Astrocyte (in vitro differentiated cells and primary cell): ENCODE data around the gene MOB3B. TPM values are rescaled to one million over a fixed set of nuclear protein-coding genes. Genes with fewer than 3 reads are reported as not detected.
A peak's percentile ranks its signal among the peaks of the same experiment; 100 is the strongest.
"Not testable (repeated sequence)": the region's sequence is repeated elsewhere in the genome, so short reads cannot be mapped to it uniquely, and the experiment has no call there.

Experiments used
- DNase-seq: peaks from one replicate; pipeline ENCODE4 v3.0.0-alpha.2; 2010; ENCODE audit warnings: low read depth
- FAIRE-seq: peaks from 2 replicates; lab custom pipeline; 2011; peaks lifted over from hg19 to GRCh38; lab: Jason Lieb, UNC
- H2AFZ ChIP-seq: 2 replicates; pipeline ENCODE4 v1.6.0; 2012; ENCODE audit warnings: low read depth, low read length, inconsistent platforms
- H3K27ac ChIP-seq: 2 replicates; pipeline ENCODE4 v1.5.1; 2011; ENCODE audit warnings: low read depth, low read length, inconsistent platforms
- H3K27me3 ChIP-seq: 2 replicates; pipeline ENCODE4 v1.6.0; 2011; ENCODE audit warnings: low read length, inconsistent platforms; ENCODE audit not compliant: insufficient read depth
- H3K36me3 ChIP-seq: 2 replicates; pipeline ENCODE4 v1.5.1; 2011; ENCODE audit warnings: low read length, inconsistent platforms; ENCODE audit not compliant: insufficient read depth
- H3K4me1 ChIP-seq: 2 replicates; pipeline ENCODE4 v1.5.1; 2011; ENCODE audit warnings: low read length, inconsistent platforms; ENCODE audit not compliant: insufficient read depth
- H3K4me2 ChIP-seq: 2 replicates; pipeline ENCODE4 v1.6.0; 2012; ENCODE audit warnings: low read length, inconsistent platforms
- H3K4me3 ChIP-seq: 2 replicates; pipeline ENCODE4 v1.5.1; 2011; ENCODE audit warnings: low read depth, mild to moderate bottlenecking, low read length, inconsistent platforms; ENCODE audit not compliant: insufficient read depth
- H3K79me2 ChIP-seq: 2 replicates; pipeline ENCODE4 v1.6.0; 2012; ENCODE audit warnings: mild to moderate bottlenecking, low read length, inconsistent platforms; ENCODE audit not compliant: insufficient read depth
- H3K9ac ChIP-seq: 2 replicates; pipeline ENCODE4 v1.6.0; 2012; ENCODE audit warnings: mild to moderate bottlenecking, low read length, inconsistent platforms
- H3K9me3 ChIP-seq: 2 replicates; pipeline ENCODE4 v1.5.1; 2012; ENCODE audit warnings: low read depth, mild to moderate bottlenecking, low read length, inconsistent platforms; ENCODE audit not compliant: insufficient read depth
- H4K20me1 ChIP-seq: 2 replicates; pipeline ENCODE4 v1.6.0; 2012; ENCODE audit warnings: low read length, inconsistent platforms; ENCODE audit not compliant: insufficient read depth
- H3K27ac Mint-ChIP-seq: one replicate; pipeline ENCODE4 v1.8.0; 2021; ENCODE audit warnings: mild to moderate bottlenecking, mixed read lengths; ENCODE audit not compliant: unreplicated experiment
- H3K27me3 Mint-ChIP-seq: one replicate; pipeline ENCODE4 v1.8.0; 2021; ENCODE audit warnings: low read depth, mixed read lengths; ENCODE audit not compliant: unreplicated experiment
- H3K36me3 Mint-ChIP-seq: one replicate; pipeline ENCODE4 v1.8.0; 2021; ENCODE audit warnings: low read depth, mixed read lengths; ENCODE audit not compliant: unreplicated experiment
- H3K4me1 Mint-ChIP-seq: one replicate; pipeline ENCODE4 v1.8.0; 2021; ENCODE audit warnings: low read depth, mixed read lengths; ENCODE audit not compliant: unreplicated experiment
- H3K4me3 Mint-ChIP-seq: one replicate; pipeline ENCODE4 v1.8.0; 2021; ENCODE audit warnings: mild to moderate bottlenecking, moderate library complexity, mixed read lengths; ENCODE audit not compliant: unreplicated experiment
- H3K9me3 Mint-ChIP-seq: one replicate; pipeline ENCODE4 v1.8.0; 2021; ENCODE audit warnings: mild to moderate bottlenecking, mixed read lengths; ENCODE audit not compliant: unreplicated experiment
- CTCF ChIP-seq: IDR thresholded peaks from 2 replicates; pipeline ENCODE4 v1.5.1; 2011; ENCODE audit warnings: low read depth, mild to moderate bottlenecking, inconsistent platforms, low read length, moderate library complexity; ENCODE audit not compliant: insufficient read depth
- EZH2 ChIP-seq: IDR thresholded peaks from 2 replicates; pipeline ENCODE4 v1.6.1; 2012; ENCODE audit warnings: mild to moderate bottlenecking, low read length, inconsistent platforms; ENCODE audit not compliant: insufficient read depth
- total RNA-seq: library from RNA; stranded (reverse); gene quantifications from 2 replicates; pipeline ENCODE4 v1.2.1, GENCODE V29; 2021

The MOB3B gene
- total RNA-seq, 1 donor from 2014 or later, result 3.9 TPM

DNA sequence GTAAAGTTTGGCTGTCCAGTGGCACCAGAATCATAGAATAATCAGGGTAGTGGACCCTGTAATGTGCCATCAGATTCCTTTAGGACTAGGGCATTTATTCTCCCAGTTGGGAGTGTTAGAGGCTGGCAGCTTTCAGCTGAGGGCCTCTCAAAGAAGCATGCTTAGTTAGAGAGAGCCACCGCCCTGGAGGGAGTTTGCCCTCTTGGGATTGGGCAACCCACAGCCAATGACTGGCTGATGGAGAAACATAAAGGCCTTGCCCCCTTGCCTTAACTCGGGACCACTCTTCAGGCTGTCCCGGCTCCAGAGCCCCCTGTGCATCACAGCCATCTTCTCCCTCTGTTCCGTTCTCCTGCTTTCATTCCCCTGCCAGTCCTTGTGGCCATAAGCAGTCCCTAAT, 26.0 kb downstream of the MOB3B start:
- Histone ChIP-seq H3K4me2 (no peak overlapping the region), H3K27me3 (no peaks in the 10 kb centered on the region), H4K20me1 (no peaks in the 10 kb centered on the region), H3K27ac (no peak overlapping the region), H3K9ac (no peak overlapping the region), H2AFZ (no peak overlapping the region), H3K36me3 (no peaks in the 10 kb centered on the region), H3K9me3 (no peaks in the 10 kb centered on the region), H3K4me1 (peaks cover 9% of the 10 kb centered on the region), H3K79me2 (no peaks in the 10 kb centered on the region), H3K4me3 (no peak overlapping the region)
- Mint-ChIP-seq H3K4me1 (peaks cover 16% of the 10 kb centered on the region), H3K36me3 (peaks cover 4% of the 10 kb centered on the region), H3K4me3 (no peak overlapping the region), H3K9me3 (peaks cover 7% of the 10 kb centered on the region), H3K27ac (no peak overlapping the region), H3K27me3 (no peaks in the 10 kb centered on the region)
- FAIRE-seq, result no peak
- DNase-seq, result no peak
- TF ChIP-seq EZH2 (no peak), CTCF (no peak)

- H3K9me3 Mint-ChIP-seq, FAIRE-seq, H3K27ac ChIP-seq, H3K27me3 ChIP-seq, H3K9me3 ChIP-seq, H3K4me1 ChIP-seq, H3K36me3 ChIP-seq, H4K20me1 ChIP-seq, H3K27ac Mint-ChIP-seq, H3K79me2 ChIP-seq, H3K4me2 ChIP-seq, H2AFZ ChIP-seq, H3K4me3 ChIP-seq, H3K9ac ChIP-seq, DNase-seq, H3K27me3 Mint-ChIP-seq, H3K36me3 Mint-ChIP-seq, H3K4me3 Mint-ChIP-seq: not testable (repeated sequence)
- H3K4me1 Mint-ChIP-seq, result peaks cover 31% of the 10 kb centered on the region
Observed at GRCh38 chr9:27500902-27501301, 28.7 kb downstream of the MOB3B start.

DNA sequence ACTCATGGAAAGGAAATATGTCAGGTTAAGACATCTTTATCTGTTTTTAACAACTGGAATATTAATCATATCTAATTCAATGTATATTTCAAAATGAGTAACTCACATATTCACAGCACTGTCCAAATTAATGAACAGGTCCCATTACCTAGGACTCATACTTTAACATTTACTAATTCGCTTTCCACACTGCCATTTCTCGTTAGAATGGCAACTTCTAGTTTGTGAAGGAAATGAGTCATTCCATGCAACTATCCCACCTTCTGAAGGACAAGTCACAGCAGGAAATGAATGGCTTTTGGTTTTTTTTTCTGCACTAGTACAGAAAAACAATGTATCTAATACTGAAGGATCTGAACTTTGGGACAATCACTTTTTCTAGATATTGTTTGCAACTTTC, 30.2 kb downstream of the MOB3B start:
- Histone ChIP-seq H3K9ac (no peak overlapping the region), H3K27me3 (no peaks in the 10 kb centered on the region), H3K4me1 (peaks cover 3% of the 10 kb centered on the region), H4K20me1 (no peaks in the 10 kb centered on the region), H3K27ac (no peak overlapping the region), H3K79me2 (no peaks in the 10 kb centered on the region), H3K36me3 (no peaks in the 10 kb centered on the region), H3K4me2 (peak overlapping the region; percentile 22), H3K4me3 (no peak overlapping the region), H2AFZ (no peak overlapping the region), H3K9me3 (no peaks in the 10 kb centered on the region)
- H3K27me3 Mint-ChIP-seq, result no peaks in the 10 kb centered on the region
- FAIRE-seq (peak; percentile 49), DNase-seq (peak; percentile 23)
- peaks cover 2% of the 10 kb centered on the region for H3K36me3 Mint-ChIP-seq
- peak overlapping the region; percentile 62 for H3K27ac Mint-ChIP-seq
- peaks cover 3% of the 10 kb centered on the region for H3K9me3 Mint-ChIP-seq
- H3K4me1 Mint-ChIP-seq, result peaks cover 29% of the 10 kb centered on the region
- TF ChIP-seq CTCF (no peak), EZH2 (no peak)
- no peak overlapping the region for H3K4me3 Mint-ChIP-seq
